RPMI8226 (cell line): ENCODE data around the gene MUC4.
"Not testable (repeated sequence)": the region's sequence is repeated elsewhere in the genome, so short reads cannot be mapped to it uniquely, and the experiment has no call there.

Experiments
- DNase-seq: peaks from one replicate; pipeline ENCODE4 v3.0.0-alpha.2; 2015

MUC4 gene

DNA sequence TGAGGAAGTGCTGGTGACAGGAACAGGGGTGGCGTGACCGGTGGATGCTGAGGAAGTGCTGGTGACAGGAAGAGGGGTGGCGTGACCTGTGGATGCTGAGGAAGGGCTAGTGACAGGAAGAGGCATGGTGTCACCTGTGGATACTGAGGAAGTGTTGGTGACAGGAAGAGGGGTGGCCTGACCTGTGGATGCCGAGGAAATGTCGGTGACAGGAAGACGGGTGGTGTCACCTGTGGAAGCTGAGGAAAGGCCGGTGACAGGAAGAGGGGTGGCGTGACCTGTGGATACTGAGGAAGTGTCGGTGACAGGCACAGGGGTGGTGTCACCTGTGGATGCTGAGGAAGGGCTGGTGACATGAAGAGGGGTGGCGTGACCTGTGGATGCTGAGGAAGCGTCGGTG, 30.5 kb downstream of the MUC4 start:
- DNase-seq: not testable (repeated sequence)

- no peak for DNase-seq
Observed at GRCh38 chr3:195777975-195778374, 33.8 kb downstream of the MUC4 start.

GRCh38 chr3:195774917-195775316, 36.8 kb downstream of the MUC4 start:
- DNase-seq: peak; percentile 61

- no peak for DNase-seq
Observed at GRCh38 chr3:195773956-195774537, 37.7 kb downstream of the MUC4 start.

- peak; percentile 1 for DNase-seq
Observed at GRCh38 chr3:195771646-195772300, 40.0 kb downstream of the MUC4 start.

DNA sequence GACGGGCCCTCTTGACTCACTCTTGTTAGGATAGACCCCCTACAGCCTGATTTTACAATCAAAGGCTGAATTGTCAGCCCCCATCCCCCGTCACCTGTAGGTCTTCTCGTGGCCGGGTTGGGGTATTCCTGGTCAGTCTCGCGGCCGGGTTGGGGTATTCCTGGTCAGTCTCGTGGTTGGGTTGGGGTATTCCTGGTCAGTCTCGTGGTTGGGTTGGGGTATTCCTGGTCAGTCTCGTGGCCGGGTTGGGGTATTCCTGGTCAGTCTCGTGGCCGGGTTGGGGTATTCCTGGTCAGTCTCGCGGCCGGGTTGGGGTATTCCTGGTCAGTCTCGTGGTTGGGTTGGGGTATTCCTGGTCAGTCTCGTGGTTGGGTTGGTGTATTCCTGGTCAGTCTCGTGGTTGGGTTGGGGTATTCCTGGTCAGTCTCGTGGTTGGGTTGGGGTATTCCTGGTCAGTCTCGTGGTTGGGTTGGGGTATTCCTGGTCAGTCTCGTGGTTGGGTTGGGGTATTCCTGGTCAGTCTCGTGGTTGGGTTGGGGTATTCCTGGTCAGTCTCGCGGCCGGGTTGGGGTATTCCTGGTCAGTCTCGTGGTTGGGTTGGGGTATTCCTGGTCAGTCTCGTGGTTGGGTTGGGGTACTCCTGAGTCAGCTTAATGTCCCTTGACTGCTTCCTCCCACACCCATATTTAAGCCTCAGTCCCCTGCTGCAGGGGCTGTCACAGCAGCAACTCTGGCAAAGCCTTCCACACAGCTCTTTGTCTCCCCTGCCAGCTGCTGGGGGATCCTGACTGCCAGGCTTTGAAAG, 40.7 kb downstream of the MUC4 start:
- DNase-seq: not testable (repeated sequence)

DNA sequence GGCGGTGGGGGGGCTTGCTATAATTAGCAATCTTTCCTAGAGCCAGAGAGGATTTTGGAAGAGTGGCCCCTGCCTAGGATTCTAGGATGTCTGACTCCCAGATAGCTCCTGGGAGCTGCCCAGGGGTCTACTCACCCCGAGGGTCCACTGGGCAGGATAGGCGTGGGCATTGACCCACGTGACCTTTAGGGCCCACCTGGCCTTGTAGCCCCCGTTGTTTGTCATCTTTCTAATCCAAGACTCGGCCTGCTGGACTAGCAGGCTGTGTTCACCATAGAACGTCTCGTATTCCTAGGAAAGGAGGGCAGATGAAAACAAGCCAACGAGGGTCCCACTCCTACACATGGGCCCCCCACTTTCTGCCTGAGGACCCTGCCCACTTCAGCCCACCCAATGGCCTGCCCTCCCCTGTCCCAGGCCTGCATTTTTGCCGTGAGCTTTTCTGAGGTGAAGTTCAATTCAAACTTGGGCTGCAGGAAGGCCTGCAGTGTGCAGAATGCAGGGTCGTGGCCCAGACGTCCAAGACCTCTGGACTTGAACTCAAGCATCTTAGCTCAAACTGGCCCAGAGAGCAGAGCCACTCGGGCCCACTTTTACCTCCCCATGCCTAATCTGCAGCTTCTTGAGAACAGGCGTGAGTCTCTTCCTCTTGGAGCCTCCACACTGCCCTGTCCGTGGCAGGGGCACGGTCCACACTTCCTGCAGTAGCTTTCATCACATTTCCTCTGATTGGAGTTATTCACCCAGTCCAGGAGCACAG, 41.5 kb downstream of the MUC4 start:
- peak; percentile 7 for DNase-seq

GRCh38 chr3:195769551-195769950, 42.2 kb downstream of the MUC4 start:
- DNase-seq: peak; percentile 2

- DNase-seq: peak; percentile 4
Observed at GRCh38 chr3:195768831-195769303, 42.9 kb downstream of the MUC4 start.

DNA sequence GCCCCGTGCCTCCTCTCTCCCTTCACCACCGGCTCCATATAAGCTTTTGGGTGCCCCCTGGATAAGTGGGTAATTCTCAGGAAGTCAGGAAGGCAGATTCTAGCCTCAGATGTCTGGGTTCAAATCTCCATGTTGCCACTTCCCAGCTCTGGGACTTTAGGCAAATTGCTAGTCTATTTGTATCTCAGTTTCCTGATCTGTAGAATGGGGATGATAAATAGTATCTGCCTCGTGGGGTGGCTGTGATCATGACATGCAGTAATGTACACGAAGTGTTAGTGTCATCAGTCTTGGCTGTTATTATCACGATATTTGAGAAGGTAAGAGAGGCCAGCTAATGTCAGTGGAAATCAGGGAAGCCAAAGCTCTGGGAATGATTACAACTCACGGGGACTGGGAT, 43.3 kb downstream of the MUC4 start:
- DNase-seq: peak; percentile 2

DNA sequence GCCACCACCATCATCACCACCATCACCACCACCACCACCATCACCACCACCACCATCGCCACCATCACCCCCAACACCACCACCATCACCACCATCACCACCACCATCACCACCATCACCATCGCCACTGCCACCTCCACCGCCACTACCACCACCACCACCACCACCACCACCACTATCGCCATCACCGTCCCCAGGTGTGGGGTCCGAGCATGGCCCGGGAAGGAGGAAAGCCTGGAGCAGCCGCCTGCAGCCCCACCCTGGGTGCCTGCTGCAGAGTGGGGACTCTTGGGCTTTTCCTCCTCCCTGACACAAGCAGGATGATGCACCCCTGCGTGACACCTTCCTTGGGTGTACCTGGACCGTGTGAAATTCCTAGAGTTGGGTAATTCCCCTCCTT, 43.9 kb downstream of the MUC4 start:
- DNase-seq: no peak

- peak; percentile 1 for DNase-seq
Observed at GRCh38 chr3:195766671-195767070, 45.1 kb downstream of the MUC4 start.

DNA sequence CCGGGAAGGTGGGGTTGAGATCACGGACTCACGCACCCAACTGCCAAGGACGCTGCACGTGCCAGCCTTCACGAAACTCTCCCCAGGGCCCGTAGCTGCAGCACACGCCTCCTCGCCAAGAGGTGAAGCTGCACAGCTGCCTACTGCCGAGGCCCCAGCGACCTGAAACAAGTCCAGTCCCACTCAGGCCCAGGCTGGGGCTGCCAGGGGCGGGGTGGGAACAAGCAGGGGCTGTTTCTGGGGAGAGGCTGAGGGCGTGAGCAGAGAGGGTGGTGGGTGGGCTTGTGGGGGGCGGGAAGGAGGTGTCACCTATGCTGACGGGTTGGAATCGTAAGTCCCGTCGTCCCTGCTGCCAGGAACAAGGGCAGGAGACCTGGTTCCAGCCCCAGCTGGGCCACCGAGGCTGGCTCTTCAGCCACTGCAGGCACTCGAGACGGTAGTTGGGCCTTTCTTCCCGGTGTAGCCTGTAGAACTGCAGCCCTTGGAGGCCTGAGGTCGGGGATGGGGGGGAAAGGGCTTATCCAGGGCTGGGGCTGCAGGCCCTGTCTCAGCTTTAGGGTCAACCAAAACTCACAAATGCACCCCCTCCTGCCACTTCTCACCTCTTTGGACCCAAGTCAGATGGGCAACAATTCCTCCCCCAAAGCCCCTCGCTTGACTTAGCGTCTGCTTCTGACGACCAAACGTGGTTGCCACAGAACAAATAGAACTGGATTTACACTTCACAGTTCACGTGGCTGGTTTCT, 46.6 kb downstream of the MUC4 start:
- peak; percentile 24 for DNase-seq

DNA sequence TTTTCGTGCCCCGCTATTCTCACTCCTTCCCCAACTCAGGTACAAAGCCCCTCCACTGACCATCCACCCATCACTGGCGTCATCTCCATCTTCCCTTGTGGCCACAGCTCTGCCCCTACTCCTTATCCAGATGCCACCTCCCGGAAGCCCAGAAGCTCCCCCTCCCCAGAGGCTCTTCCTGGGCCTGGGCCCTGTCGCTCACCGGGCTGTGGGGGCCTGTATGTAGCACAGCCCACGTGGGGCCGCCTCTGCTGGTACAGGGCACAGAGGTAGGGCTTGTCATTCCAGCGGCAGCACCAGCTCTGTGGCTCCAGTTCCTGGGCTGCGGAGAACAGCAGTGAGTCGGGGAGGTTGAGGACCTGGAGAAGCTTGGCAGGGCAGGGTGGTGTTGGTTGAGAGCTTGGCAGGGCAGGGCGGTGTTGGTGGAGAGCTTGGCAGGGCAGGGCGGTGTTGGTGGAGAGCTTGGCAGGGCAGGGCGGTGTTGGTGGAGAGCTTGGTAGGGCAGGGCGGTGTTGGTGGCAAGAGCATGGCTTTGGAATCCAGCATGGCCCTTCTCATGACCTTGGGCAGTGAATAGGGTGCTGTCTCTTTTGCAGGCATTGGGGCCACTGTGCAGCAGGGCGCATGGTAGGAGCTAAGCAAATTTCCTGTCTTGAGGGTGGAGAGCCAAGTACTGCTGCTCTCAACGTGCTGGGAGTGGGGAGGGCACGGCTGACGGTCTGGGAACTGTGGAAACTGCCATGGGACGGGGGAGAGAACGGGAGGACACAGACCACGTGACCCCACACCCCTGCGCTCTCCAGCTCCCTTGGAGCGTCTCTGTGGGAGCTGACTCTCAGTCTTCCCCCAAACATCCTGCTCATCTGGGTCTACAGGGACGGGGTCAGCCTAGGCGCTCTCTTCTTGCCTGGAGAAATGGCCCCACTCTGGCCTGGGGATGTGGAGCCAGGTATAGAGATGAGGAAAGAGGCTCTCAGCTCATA, 47.6 kb downstream of the MUC4 start:
- DNase-seq: peak; percentile 2

DNA sequence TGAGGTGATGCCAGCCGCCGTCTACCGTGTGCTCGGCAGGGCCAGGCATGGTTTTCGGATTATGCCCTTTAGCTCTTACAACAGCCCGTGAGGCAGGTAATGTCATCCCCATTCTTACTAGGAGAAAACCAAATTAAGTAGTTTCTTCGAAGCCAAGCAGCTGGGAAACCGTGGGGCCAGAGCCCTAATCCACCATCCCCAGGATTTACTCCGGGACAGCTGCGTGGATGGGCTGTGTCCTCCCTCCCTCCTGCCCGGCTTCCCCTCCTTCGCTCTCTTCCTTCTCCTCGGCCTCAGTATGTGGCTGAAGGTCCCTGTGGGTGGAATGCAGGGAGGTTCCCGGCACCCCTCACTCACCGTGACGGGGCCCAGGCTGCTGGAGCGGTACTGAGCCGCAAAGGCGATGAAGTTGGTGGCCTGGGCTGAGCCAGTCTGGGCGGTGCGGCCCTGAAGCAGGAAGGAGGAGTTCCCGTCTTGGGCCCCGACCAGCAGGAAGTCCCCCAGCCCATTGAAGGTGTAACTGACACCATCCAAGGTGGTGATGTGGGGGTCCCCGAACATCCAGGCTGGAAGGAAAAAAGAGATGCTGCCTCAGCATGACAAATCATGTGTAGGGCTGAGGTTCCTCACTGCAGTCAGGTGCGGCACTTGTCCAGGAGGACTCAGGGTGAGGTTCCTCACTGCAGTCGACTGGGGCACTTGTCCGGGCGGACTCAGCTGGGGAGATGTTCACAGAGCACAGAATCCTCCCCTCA, 48.5 kb downstream of the MUC4 start:
- peak; percentile 2 for DNase-seq

GRCh38 chr3:195762611-195763010, 49.1 kb downstream of the MUC4 start:
- no peak for DNase-seq

DNA sequence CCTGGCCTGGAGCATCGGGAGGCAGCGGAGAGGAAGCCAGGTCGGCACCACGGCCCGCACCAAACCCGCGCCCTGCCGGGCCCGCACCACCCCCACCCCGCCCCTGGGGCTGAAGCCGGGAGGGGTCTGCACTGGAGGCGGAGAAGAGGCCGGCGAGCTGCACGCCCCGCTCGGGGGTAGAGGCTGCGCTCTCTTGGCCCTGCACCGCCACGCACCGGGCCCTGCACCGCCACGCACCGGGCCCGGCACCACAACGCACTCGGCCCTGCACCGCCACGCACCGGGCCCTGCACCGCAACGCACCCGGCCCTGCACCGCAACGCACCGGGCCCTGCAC, 49.5 kb downstream of the MUC4 start:
- no peak for DNase-seq

DNA sequence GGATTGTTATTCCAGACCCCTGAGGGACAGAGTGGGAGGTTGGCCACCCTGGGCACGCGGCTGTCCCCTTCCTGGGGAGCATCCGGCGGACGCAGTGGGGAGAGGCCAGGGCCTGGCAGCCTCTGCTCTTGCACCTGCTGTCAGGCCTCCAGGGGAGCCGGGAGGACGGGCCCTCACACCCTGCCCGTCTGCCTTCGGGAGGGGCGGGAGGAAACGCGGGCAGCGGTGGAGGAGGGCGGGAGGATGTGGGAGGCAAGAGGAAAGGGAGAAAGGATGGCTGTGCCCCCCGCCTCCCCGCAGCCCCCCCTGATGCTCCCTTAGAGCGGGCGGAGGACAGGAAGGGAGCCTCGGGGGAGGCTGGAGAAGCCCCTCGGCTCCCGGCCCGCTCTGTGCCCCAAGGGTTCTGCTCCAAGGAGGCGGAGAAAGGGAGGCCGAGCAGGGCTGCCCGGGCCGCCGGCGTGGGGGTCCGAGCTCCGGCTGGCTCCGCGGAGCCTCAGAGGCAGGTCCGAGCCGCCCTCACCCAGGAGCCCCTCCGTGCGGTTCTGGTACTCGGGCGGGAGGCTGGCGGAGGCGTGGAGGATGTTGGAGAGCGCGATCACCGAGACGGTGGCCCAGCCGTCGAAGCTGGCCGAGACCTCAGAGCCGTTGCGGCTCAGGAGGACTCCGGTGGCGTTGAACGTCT, 50.0 kb downstream of the MUC4 start:
- DNase-seq: peak; percentile 13

DNA sequence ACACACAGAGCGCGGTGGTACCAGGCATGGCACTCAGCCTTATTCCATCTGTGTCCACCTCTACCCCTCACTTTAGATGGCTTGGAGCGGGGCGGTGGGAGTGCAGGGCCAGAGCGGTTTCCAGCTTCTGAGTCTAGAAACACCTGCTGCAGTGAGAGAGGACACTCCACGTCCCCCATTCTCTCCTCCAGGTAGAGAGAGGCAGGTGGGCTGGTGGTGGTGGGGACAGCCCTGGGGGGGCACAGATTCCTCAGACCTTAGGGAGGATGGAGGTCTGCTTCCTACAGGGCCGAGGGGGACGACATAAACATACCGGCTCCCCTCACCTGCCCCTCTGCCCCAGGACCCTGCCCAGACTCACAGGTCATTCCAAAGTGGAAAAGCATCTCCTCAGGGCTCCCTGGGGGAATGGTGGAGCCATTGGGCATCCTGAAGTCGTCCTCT, 50.6 kb downstream of the MUC4 start:
- peak; percentile 0 for DNase-seq
